ENCODE data around the gene NCR3LG1. TPM values are rescaled to one million over a fixed set of nuclear protein-coding genes. Genes with fewer than 3 reads are reported as not detected.

Gene NCR3LG1
- total RNA-seq, 1 experiment from 2014 or later = 1.4 TPM

DNA sequence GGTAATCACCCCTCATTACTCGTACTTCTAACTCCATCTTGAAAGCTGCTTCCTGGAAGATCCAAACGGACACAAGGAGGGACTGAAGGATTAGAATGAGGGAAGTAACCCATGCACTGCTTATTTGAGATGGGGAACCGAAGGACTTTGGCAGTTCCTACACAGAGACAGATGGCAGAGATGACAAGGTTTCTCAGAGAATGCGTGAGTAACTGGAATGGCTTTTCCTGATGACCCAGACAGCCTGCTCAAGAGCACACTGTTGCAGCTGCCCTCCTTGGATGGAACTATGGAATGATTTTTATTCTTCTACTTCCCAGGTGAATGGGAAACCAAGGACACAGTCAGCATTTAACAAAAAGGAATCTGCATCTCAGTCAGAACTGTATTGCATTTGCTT lies 29.6 kb downstream of the NCR3LG1 start:
- Histone ChIP-seq H3K56ac (ENCODE audit: insufficient read length, low read depth, low read length) (no peak overlapping the region), H4K5ac (ENCODE audit: insufficient read length, low read depth, low read length) (no peak overlapping the region), H3K9me3 (ENCODE audit: control insufficient read depth, low read depth, low read length) (peaks cover 19% of the 10 kb centered on the region), H3K9ac (ENCODE audit: extremely low read depth, insufficient read length, low read length) (no peak overlapping the region), H3K23ac (ENCODE audit: insufficient read length, low read depth, low read length) (no peak overlapping the region), H3K4ac (ENCODE audit: low read depth, low read length) (no peak overlapping the region), H2BK15ac (ENCODE audit: low read depth, low read length) (no peak overlapping the region), H3K27ac (ENCODE audit: insufficient read length, low read depth, low read length) (no peak overlapping the region), H2BK20ac (ENCODE audit: low read depth, low read length, poor library complexity, severe bottlenecking) (no peak overlapping the region), H3K4me2 (ENCODE audit: insufficient read depth, insufficient read length, low read length) (no peak overlapping the region), H3K27me3 (ENCODE audit: insufficient read depth, low read length) (no peaks in the 10 kb centered on the region), H3K4me1 (ENCODE audit: insufficient read depth, low read length) (no peaks in the 10 kb centered on the region), H3K14ac (ENCODE audit: insufficient read depth, low read length) (no peak overlapping the region), H4K8ac (replicated peaks; ENCODE audit: insufficient read length, low read depth, low read length) (no peak overlapping the region), H2AFZ (ENCODE audit: low read length) (no peak overlapping the region), H2BK5ac (ENCODE audit: insufficient read length, low read length) (no peak overlapping the region), H2BK120ac (ENCODE audit: low read depth, low read length, poor library complexity, severe bottlenecking) (no peak overlapping the region), H3K23me2 (ENCODE audit: insufficient read length, low read depth, low read length, poor library complexity, severe bottlenecking) (no peaks in the 10 kb centered on the region), H2BK12ac (ENCODE audit: insufficient read length, low read depth, low read length) (no peak overlapping the region), H4K20me1 (ENCODE audit: control insufficient read depth, insufficient read depth, insufficient read length) (peaks cover 3% of the 10 kb centered on the region), H3K79me2 (ENCODE audit: insufficient read depth, low read length) (no peaks in the 10 kb centered on the region), H3K18ac (ENCODE audit: insufficient read length, low read depth, low read length) (no peak overlapping the region), H2AK5ac (ENCODE audit: insufficient read length, low read length) (no peak overlapping the region), H3T11ph (ENCODE audit: low read length) (no peak overlapping the region), H4K91ac (ENCODE audit: insufficient read length, low read depth, low read length) (no peak overlapping the region), H3K79me1 (ENCODE audit: insufficient read depth, low read depth, low read length, poor library complexity, severe bottlenecking) (no peaks in the 10 kb centered on the region)
- no peak for DNase-seq
- Mint-ChIP-seq H3K9me3 (peaks cover 13 to 20% of the 10 kb centered on the region in 2 experiments; a peak in 4 of 5 replicates), H3K27me3 (ENCODE audit: low read depth) (no peaks in the 10 kb centered on the region; the same call in 1 of the 2 replicates), H3K36me3 (ENCODE audit: insufficient read depth in 1 of 3, low read depth in 3 of 3) (peaks cover 4 to 13% (median 8%) of the 10 kb centered on the region in 3 experiments), H3K27ac (no peak overlapping the region), H3K4me3 (no peak overlapping the region), H3K4me1 (peaks cover 3 to 5% of the 10 kb centered on the region in 2 experiments; a peak in 3 of 4 replicates)
- TF ChIP-seq, protein P1, sequence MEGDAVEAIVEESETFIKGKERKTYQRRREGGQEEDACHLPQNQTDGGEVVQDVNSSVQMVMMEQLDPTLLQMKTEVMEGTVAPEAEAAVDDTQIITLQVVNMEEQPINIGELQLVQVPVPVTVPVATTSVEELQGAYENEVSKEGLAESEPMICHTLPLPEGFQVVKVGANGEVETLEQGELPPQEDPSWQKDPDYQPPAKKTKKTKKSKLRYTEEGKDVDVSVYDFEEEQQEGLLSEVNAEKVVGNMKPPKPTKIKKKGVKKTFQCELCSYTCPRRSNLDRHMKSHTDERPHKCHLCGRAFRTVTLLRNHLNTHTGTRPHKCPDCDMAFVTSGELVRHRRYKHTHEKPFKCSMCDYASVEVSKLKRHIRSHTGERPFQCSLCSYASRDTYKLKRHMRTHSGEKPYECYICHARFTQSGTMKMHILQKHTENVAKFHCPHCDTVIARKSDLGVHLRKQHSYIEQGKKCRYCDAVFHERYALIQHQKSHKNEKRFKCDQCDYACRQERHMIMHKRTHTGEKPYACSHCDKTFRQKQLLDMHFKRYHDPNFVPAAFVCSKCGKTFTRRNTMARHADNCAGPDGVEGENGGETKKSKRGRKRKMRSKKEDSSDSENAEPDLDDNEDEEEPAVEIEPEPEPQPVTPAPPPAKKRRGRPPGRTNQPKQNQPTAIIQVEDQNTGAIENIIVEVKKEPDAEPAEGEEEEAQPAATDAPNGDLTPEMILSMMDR (conservative IDR thresholded peaks at IDR 0.05) = no peak
- WGBS (ENCODE audit: extremely low coverage, insufficient read length, low lambda C conversion rate) = no CpG with 5 or more reads among the region's 4 CpGs
